Measurements from ENCODE around the gene IRF4.

Gene IRF4

DNA sequence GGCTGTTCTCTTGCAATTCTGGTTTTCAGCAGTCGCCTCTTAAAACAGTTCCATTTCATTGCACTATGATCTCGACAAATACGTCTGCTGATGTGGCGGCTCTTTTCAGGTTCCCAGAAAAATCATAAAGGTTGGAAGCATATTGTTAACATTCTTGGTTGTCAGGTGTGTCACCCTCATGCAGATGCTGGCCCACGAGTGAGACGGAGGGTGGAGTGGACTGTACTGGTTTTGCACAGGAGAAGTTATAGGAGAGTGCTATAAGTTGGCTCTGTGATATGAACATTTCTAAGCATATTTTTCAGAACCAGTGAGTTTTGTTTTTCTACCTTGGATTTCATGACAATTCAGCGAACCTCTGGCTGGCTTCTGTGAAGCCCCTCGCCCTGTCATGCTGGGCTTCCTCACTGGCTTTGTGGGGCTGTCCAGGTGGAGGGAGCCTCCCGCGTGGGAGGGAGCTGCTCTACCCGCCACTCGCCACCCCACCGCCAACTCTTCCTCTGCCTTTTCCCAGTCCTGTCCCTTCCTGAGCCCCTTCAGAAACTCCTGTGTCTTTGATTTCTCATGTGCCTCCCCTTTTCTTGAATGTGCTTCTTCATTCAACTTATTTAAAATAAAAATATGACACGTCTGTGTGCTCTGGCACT is 10.6 kb downstream of the IRF4 start:
- no peak for DNase-seq (ENCODE audit: low read depth in 1 of 2, low spot score in 1 of 2)
- TF ChIP-seq JUND (IDR thresholded peaks at IDR 0.05; ENCODE audit: low read depth), result no peak
- in situ Hi-C loops (cut with HindIII; ENCODE audit: low pct_unique_long_range_greater_than_20kb, low sequenced_read_pairs), result no loop called here

DNA sequence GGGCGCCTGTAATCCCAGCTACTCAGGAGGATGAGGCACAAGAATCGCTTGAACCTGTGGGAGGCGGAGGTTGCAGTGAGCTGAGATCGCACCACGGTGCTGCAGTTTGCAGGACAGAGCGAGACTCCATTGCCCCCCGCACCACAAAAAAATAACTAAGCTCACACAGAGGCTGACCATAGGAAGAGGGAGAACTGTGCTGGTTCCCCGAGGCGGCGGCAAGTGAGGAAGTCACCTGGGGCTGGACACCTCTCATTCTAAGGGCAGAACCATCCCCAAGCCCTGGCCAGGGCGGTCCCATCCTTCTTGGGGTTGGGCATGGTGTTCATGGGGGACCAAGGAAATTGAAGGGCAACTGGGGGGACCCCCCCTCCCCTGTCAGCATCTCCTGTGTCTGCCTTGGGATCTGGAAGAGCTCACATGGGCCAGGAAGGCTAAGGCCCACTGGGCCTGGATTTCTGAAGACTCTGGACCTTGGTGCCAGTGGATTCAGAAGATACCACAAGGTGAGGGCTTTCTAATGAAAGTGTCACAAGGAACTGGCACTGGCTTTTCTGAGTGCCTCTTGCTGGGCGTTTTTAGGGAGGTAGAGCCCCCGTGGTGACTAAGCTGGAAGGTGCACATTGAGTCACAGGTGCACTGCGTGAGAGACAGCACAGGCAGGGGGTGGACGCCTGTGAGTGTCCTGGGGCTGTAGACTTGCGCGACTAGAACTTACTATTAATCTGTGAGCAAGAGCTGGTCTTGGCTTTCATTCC is 11.5 kb downstream of the IRF4 start:
- no peak for TF ChIP-seq JUND (IDR thresholded peaks at IDR 0.05; ENCODE audit: low read depth)
- DNase-seq (ENCODE audit: low read depth in 1 of 2, low spot score in 1 of 2), result no peak
- in situ Hi-C loops (cut with HindIII; ENCODE audit: low pct_unique_long_range_greater_than_20kb, low sequenced_read_pairs), result no loop called here

DNA sequence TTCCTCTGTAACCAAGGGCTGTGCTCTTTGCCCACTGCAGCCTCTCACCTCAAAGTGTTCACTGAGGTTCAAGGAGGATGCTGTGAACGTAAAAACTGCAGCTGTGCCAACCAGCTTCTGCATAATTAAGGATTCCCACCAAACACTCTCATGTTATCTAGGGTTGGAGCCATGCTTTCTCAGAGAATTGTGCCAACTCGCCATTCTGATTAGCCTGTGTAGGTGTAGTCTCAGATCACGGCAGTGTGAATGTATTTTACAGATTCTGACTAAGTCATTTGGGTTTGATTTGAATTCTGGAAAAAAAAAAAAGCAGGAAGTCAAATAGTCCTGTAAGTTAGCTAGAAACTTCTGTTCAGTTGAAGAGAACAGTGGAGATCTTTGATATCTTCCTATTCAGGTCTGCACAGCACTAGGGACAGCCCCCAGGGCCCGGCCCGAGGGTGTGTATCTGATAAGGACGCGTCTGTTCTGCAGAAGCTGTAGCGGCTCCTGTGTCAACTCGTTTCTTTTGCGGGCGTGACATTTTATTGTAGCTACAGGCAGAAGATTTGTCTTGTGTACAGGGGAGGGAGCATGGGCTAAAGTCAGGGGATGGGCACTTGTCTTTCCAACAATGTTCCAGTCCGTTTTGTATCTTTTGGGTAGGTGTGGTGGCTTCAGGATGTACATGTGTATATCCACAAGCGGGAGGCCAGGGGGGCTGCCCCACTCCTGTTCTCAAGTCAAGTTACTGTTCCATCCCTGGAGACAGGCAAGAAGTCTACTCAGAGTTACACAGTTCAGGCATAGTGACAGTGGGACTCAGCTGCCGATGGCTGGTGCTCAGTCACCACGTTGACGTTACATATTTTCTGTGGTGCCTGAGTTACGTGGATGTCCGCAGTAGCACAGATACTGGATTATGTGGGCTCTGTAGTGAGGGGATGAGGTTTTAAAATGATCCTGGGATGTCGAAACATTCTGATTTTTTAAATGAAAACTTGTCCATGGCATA is 12.4 kb downstream of the IRF4 start:
- in situ Hi-C loops (cut with HindIII; ENCODE audit: low pct_unique_long_range_greater_than_20kb, low sequenced_read_pairs), result no loop called here
- DNase-seq (ENCODE audit: low read depth in 1 of 2, low spot score in 1 of 2), result no peak
- no peak for TF ChIP-seq JUND (IDR thresholded peaks at IDR 0.05; ENCODE audit: low read depth)

DNA sequence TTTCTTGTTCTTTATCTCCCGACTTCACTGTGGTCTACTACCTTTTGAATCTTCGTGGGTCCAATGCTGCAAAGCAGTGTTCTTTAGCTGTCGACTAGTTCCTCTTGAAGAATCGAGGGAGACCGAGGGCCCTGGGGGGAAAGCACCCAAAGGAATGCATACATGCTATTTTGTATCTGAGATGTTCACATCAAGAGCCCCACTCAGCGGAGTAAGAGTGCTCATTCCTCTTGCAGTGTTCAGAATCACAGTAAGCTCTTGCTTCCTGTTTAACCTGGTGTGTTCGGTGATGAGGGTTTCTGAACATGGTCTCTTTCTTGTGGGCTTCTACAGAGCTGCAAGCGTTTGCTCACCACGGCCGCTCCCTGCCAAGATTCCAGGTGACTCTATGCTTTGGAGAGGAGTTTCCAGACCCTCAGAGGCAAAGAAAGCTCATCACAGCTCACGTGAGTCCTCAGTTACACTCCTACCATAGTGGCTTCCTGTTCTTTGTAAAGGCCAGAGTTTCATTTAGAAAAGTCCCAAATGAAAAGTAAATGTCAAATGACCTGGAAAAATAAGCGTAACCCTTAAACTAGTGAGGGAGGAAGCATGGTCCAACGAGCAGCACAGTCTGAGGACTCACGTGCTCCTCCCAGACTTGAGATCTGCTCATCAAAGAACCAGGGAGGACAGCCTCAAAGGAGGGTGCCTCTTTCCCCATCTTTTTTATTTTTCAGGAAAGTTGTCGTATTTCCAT is 13.3 kb downstream of the IRF4 start:
- TF ChIP-seq JUND (IDR thresholded peaks at IDR 0.05; ENCODE audit: low read depth), result no peak
- in situ Hi-C loops (cut with HindIII; ENCODE audit: low pct_unique_long_range_greater_than_20kb, low sequenced_read_pairs), result no loop called here
- DNase-seq (ENCODE audit: low read depth in 1 of 2, low spot score in 1 of 2), result no peak

DNA sequence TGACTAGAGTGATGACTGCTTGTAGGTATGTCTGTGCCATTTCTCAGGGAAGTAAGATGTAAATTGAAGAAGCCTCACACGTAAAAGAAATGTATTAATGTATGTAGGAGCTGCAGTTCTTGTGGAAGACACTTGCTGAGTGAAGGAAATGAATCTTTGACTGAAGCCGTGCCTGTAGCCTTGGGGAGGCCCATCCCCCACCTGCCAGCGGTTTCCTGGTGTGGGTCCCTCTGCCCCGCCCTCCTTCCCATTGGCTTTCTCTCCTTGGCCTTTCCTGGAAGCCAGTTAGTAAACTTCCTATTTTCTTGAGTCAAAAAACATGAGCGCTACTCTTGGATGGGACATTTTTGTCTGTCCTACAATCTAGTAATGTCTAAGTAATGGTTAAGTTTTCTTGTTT is 16.6 kb downstream of the IRF4 start:
- in situ Hi-C loops (cut with HindIII; ENCODE audit: low pct_unique_long_range_greater_than_20kb, low sequenced_read_pairs), result no loop called here
- no peak for TF ChIP-seq JUND (IDR thresholded peaks at IDR 0.05; ENCODE audit: low read depth)
- DNase-seq (ENCODE audit: low read depth in 1 of 2, low spot score in 1 of 2), result no peak

DNA sequence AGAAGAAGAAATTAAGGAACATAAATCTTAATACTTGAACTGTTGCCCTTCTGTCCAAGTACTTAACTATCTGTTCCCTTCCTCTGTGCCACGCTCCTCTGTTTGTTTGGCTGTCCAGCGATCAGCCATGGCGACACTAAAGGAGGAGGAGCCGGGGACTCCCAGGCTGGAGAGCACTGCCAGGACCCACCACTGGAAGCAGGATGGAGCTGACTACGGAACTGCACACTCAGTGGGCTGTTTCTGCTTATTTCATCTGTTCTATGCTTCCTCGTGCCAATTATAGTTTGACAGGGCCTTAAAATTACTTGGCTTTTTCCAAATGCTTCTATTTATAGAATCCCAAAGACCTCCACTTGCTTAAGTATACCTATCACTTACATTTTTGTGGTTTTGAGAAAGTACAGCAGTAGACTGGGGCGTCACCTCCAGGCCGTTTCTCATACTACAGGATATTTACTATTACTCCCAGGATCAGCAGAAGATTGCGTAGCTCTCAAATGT is 17.1 kb downstream of the IRF4 start:
- DNase-seq (ENCODE audit: low read depth in 1 of 2, low spot score in 1 of 2), result peak in 1 of 2 experiments; percentile 78
- no peak for TF ChIP-seq JUND (IDR thresholded peaks at IDR 0.05; ENCODE audit: low read depth)
- in situ Hi-C loops (cut with HindIII; ENCODE audit: low pct_unique_long_range_greater_than_20kb, low sequenced_read_pairs), result no loop called here

DNA sequence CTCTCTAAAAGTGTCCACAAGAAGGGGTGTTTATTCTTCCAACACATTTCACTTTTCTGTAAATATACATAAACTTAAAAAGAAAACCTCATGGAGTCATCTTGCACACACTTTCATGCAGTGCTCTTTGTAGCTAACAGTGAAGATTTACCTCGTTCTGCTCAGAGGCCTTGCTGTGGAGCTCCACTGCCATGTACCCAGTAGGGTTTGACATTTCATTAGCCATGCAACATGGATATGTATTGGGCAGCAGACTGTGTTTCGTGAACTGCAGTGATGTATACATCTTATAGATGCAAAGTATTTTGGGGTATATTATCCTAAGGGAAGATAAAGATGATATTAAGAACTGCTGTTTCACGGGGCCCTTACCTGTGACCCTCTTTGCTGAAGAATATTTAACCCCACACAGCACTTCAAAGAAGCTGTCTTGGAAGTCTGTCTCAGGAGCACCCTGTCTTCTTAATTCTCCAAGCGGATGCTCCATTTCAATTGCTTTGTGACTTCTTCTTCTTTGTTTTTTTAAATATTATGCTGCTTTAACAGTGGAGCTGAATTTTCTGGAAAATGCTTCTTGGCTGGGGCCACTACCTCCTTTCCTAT is 17.9 kb downstream of the IRF4 start:
- in situ Hi-C loops (cut with HindIII; ENCODE audit: low pct_unique_long_range_greater_than_20kb, low sequenced_read_pairs), result no loop called here
- no peak for TF ChIP-seq JUND (IDR thresholded peaks at IDR 0.05; ENCODE audit: low read depth)
- no peak for DNase-seq (ENCODE audit: low read depth in 1 of 2, low spot score in 1 of 2)

DNA sequence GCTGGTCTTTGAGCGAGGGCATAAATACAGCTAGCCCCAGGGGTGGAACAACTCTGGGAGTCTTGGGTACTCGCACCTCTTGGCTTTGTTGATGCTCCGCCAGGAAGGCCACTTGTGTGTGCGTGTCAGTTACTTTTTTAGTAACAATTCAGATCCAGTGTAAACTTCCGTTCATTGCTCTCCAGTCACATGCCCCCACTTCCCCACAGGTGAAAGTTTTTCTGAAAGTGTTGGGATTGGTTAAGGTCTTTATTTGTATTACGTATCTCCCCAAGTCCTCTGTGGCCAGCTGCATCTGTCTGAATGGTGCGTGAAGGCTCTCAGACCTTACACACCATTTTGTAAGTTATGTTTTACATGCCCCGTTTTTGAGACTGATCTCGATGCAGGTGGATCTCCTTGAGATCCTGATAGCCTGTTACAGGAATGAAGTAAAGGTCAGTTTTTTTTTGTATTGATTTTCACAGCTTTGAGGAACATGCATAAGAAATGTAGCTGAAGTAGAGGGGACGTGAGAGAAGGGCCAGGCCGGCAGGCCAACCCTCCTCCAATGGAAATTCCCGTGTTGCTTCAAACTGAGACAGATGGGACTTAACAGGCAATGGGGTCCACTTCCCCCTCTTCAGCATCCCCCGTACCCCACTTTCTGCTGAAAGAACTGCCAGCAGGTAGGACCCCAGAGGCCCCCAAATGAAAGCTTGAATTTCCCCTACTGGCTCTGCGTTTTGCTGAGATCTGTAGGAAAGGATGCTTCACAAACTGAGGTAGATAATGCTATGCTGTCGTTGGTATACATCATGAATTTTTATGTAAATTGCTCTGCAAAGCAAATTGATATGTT is 19.2 kb downstream of the IRF4 start:
- no peak for DNase-seq (ENCODE audit: low read depth in 1 of 2, low spot score in 1 of 2)
- in situ Hi-C loops (cut with HindIII; ENCODE audit: low pct_unique_long_range_greater_than_20kb, low sequenced_read_pairs), result no loop called here
- TF ChIP-seq JUND (IDR thresholded peaks at IDR 0.05; ENCODE audit: low read depth), result no peak

DNA sequence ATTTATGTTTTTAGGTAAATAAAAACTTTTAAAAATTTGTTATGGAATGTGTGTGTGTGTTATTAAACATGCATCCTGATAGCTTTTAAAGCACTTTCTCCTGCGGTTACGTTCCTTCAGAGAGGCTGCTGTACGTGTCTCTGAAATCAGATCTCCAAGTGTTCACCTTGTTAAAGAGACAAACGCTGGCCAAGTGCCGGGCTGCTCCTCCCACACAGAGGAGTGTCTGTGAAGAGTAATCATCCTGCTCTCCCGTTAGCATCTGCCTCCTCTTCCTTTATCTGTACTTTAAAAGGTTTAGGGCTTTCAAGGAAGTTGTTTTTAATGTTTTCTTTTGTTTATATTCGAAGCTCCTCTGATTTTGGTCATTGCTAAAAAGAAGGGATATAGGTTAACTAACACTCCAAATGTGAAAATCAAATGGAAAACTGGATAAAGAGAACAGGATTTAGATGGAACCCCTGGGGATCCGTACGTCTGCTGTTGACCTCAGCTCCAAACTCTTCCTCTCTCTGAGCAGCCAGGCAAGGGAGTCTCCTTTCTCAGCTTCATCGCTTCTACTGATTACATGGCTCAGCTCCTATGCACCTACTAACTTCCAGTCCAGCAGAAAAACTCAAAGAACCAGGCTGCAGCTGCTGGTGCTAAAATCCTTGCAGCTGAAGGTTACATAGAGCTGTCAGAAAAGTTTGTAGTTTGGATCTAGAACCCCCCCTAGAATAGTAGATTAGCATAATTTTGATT is 20.0 kb downstream of the IRF4 start:
- TF ChIP-seq JUND (IDR thresholded peaks at IDR 0.05; ENCODE audit: low read depth), result no peak
- no peak for DNase-seq (ENCODE audit: low read depth in 1 of 2, low spot score in 1 of 2)
- in situ Hi-C loops (cut with HindIII; ENCODE audit: low pct_unique_long_range_greater_than_20kb, low sequenced_read_pairs), result no loop called here

DNA sequence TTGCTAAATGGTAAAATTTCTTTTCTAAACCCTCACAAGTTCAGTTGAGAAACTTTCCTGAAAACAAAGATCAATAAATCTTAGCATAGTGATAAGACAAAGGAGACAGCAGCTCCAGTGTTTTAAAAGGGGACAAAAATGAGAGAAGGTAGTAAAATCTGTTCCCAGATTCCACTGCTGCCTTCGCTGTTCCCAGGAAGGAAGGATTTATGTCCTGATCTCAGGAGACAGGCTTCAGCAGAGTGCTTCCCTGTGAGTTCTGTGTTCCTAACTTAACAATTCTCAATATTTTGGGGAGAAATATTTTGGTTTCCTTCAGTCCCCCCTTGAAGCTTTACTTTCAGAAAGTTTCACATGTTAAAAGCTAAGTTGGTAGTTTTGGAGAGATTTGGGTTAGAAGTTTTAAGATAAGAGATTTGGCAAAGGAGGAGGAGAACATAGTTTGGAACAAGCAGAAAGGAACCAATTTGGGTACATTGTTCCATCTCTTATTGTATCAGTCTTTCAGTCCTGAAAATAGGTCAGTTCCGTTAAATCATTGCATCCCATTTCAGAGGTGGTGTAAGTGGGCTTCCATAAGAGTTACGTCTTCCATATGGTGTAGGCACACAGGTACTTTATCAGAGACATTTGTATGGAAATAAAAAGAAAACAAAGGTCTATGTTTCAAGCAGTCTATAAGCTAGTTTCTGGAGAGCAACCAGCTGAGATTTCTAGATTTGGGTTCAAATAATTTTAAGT is 20.8 kb downstream of the IRF4 start:
- in situ Hi-C loops (cut with HindIII; ENCODE audit: low pct_unique_long_range_greater_than_20kb, low sequenced_read_pairs), result no loop called here
- TF ChIP-seq JUND (IDR thresholded peaks at IDR 0.05; ENCODE audit: low read depth), result no peak
- DNase-seq (ENCODE audit: low read depth in 1 of 2, low spot score in 1 of 2), result no peak
